ENCODE measurements around the gene IRF8.

The IRF8 gene

DNA sequence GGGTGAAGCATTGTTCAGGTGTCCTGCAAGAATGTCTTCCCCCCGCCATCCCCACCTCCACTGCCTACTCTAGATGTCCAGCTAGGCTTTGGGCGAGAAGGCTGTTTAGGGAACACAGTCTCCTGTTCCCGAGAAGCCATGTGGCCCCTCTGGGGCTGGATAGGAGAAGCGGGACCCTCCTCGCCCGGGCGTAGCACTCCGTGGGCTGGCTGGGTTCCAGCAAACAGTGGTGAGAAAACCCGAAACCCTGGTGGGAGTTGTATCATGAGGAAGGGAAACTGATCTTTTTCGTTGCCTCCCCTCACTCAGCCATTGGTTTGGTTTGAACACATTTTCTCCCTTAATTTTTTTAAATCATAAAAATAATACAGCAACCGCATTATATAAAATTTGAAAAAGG lies 56.6 kb downstream of the IRF8 start:
- DNase-seq (ENCODE audit: low read depth in 2 of 3, low spot score in 2 of 3) = no peak

DNA sequence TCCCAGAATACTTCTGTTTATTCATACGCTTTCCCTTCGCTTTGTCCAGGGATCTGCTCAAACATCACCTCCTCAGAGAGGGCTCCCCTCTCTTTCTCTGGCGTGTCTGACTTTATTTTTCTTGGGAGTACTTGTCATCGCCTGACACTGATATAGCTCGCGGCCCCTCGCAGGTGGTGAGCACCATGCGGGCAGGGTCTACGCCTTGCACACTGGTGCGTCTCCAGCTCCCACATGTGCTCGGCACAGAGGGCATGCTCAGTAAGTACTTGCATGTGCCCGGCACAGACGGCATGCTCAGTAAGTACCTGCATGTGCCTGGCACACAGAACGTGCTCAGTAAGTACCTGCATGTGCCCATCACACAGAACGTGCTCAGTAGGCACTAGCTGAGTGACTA lies 57.5 kb downstream of the IRF8 start:
- DNase-seq (ENCODE audit: low read depth in 2 of 3, low spot score in 2 of 3) = no peak

DNA sequence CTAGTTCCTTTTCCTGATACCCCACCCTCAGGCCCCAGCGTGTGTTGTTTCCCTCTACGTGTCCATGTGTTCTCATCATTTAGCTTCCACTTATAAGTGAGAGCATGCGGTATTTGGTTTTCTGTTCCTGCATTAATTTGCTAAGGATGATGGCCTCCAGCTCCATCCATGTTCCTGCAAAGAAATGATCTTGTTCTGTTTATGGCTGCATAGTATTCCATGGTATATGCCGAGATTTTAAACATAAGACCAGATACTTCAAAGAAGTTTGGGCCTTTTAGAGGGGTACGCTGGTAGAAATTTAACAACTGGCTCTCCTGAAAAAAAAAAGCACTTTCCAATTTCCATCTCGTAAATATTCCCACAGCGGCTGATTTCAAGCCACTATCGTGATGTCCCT lies 59.8 kb downstream of the IRF8 start:
- DNase-seq (ENCODE audit: low read depth in 2 of 3, low spot score in 2 of 3) = no peak

DNA sequence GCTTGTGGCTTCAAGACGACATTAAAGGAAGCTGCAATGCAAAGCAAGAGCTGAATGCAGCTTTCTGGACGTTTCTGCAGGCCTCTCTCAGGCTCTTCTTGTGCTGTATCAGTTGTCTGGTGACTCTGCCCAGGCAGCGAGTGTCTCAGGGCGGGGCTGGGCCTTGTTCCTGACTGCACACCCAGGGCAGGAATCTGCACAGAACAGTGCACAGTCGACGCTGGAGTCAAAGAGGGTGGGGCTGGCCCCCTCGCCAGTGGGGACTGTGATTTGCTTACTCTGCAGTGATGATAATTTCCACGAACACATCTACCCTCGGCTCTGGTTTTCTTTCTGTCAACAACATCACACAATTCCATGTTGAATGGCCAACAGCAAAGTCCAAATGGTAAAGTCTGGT lies 60.7 kb downstream of the IRF8 start:
- DNase-seq (ENCODE audit: low read depth in 2 of 3, low spot score in 2 of 3) = no peak

DNA sequence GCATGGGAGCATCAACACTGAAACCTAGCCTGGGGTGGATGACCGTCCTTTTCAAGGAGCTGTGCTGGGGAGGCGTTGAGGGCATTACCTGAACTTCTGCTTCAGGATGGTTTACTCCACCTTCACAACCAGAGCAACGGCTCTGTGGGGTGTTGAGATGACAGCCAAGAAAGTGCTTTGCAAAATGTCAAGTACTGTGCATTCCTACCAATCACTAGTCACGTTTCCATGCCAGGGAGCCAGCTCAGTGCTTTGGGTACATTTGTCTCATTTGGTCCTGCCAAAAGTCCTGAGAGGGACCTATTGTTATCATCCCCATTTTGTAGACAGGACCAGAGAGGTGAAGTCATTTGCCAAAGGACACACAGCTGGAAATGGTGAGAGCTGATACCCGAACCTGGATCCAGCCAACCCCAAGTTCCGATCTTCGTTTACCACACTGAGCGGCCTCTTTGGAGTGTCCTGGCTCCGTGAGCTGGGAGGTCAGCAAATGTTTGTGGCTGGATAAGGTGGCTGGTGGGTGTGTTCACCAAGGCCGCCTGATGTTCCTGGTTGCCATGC lies 61.6 kb downstream of the IRF8 start:
- DNase-seq (ENCODE audit: low read depth in 2 of 3, low spot score in 2 of 3) = no peak

DNA sequence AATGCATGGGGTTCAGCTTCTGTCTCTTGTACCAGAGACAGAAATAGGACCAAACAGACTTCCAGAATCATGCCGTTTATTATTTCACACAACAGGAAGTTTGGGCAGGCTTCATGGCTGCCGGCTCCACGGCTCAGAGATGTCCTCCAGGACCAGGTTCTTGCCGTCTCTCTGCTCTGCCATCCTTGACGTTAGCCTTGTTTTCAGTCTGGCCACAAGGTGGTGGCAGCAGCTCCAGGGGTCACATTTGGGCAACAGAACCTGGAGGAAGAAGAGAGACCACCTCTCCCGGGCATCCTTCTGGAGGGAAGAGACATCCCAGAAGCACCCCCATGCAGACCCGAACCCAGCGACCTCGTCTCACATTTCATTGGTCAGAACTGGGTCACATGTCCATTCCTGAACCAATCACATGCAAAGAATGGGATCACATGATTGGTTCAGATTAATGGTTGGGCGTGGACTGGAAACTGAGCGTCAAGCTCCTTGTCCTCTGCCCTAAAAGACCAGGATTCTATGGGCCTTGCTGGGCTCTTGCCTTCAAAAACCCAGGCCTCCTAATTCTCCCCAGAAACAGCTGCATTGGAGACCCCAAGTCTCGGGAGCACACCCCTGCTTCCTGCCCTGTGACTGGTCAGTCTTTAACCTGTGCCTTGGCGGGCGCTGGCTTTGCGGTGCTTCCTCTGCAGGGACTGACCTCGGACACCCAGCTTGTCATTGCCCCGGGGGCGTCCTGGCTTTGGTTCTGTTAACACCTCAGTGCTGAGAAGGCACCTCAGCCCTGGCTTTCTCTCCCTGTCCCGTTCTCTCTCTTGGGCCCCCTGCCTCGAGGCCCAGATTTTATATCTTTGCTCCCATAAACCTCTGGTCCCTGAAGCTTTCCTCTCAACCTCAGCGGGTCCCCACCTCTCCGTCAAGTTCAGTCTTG lies 63.3 kb downstream of the IRF8 start:
- no peak for DNase-seq (ENCODE audit: low read depth in 2 of 3, low spot score in 2 of 3)

DNA sequence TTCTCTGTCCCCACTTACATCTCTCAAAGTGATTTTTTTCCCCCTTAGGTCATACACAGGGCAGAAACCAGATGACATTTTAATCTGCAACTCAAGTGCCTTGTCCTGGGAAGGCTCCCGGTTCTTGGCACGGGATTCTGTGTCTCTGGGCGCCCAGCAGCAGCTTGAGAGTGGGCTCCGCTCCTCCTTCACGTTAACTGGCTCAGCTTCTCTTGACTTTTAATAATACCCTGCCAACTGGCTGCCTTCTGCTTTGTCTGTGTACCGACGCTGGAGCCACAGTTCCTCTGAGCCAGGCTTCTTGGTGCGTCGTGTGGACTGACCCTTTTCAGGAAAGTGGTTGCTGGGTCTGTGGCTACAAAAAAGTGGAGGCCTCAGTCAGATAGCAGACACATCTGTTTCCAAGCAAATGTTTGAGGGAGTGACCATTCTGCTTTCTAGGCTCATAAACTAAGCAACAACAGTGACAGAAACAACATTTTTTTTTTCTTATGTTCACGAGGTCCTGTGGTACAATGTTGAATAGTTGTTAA lies 64.9 kb downstream of the IRF8 start:
- no peak for DNase-seq (ENCODE audit: low read depth in 2 of 3, low spot score in 2 of 3)

DNA sequence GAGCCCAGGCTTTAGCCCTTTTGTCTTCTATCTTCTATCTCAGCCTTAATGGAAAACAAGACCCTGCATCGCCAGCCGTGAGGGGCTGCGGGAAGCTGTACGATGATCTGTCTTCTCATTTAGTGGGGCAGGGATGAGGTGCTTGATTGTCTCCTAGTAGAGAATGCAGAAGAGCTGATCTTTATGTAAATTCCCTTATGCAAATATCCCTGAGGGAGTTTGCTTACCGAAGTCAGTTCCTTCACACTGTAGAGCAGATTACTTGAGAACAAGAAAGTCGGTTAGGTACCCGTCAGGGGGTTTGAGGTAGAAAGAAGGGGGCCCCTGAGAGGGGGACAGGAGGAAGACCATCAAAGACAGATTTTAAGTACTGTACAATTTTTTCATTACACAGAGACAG lies 66.2 kb downstream of the IRF8 start:
- DNase-seq (ENCODE audit: low read depth in 2 of 3, low spot score in 2 of 3) = no peak

DNA sequence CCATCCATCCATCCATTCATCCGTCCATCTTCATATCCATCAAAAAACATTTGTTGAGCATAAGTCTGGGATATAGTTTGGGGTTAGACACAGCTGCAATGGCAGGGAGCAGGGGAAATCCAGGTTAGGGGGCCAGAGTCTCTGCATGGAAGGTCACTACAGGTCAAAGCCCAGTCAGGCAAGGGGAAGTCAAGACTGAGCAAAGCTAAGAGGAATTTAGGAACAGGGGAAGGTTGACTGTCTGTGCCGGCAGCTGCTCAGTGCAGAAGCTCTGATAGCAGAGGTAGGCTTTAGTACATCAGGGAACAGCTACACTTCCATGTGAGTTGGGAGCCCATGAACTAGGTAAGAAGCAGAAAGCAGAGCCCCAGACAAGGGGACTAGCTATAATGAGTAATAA lies 68.1 kb downstream of the IRF8 start:
- DNase-seq (ENCODE audit: low read depth in 2 of 3, low spot score in 2 of 3) = no peak

DNA sequence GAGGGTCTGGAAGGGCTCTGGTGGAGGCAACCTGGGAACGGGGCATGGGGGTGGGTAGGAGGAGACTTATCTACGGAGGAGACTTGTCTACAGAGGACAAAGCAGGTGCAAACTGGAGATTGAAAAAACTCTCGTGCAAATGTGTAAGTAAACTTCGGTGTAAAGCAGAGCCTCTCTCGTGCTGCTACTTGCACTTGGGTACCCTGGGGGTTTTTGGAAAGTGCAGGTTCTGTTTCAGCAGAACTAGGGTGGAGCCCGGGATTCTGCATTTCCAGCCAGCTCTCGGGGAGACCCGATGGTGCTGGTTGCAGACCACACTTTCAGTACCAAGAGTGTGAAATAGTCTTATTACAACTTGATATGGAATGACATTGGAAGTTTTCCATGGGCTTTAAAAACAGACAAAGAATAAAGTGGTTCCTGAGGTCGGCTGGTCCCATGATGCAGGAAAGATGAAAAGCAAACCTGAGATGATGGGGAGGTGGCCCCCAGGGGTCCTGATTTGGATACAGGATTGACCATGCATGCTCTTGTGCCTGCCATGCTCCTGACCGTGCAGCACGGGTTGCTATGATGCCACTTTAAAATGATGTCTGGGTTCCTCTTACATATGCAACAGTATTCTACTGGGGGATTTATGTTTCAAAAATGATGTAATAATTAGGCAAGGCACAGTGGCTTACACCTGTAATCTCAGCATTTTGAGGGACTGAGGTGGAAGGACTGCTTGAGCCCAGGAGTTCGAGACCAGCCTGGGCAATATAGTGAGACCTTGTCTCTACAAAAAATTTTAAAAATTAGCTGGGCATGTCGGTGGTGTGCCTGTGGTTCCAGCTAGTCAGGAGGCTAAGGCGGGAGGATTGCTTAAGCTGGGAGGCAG lies 69.3 kb downstream of the IRF8 start:
- no peak for DNase-seq (ENCODE audit: low read depth in 2 of 3, low spot score in 2 of 3)

DNA sequence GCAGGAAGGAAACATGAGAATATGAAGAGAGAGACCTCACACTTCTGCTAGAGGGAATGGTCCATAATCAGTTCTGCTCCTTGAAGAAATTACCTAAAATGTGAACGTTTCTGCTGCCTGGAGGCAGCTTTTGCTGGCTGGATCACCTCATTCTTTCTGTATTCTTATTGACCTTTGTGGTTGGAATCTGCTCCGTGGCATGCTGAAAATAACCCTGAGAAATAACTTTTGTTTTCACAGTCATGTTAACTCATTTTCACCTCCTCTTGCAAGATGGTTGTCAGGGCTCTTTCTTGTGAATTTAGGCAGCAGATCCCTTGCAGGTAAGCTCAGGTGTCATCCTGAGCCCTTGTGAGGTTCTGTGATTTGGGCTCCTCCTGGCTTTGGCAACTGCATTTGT lies 70.2 kb downstream of the IRF8 start:
- no peak for DNase-seq (ENCODE audit: low read depth in 2 of 3, low spot score in 2 of 3)

DNA sequence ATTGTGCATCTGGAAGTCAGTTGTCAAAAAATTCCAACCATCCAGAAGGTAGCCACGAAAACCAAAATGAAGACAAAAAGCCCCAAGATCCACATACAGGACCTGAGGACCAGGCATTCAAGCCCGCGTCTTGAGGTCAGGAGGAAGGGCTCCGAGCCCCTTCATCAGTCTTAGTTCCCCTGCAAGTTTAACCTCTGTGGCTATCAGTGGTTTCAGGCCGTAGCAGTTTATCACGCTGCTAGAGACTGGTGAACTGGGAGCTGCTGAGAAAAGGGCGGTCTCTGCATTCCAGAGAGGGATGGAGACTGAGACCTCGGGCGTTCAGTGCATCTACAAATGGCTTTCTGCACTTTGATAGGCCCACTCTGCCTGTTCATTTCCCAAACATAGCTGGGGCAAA lies 70.6 kb downstream of the IRF8 start:
- DNase-seq (ENCODE audit: low read depth in 2 of 3, low spot score in 2 of 3) = no peak

DNA sequence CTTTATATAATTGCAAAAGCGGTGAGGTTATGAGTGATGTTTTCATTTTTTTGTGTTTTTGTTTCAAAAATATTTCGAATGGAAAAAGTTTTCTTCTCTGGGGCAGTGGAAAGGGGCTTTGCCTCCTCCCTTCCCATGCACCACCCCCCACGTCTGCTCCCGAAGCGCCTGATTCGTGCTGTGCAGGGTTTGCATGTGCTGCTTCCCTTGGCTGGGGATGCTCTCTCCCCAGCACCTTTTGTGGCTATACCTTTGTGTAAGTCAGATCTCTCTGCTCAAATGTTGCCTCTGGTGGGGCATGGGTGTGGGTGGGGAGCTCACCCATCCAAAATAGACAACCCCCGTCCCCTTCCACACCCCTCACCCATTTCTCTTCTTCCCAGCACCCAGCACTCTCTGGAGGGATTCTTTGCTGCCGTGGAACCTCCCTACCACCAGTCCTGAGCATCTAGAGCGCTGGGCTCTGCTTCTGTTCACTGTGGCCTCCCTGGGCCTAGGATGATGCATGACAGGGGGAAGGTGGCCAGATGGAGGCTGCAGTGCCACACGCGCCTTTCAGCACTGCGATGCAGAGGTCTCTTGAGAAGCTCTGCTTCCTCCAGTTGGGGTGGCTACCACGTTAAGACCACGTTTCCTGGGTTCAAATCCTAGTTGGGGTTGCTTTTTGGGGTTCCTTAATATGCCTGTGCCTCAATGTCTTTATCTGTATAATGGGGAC lies 71.2 kb downstream of the IRF8 start:
- DNase-seq (ENCODE audit: low read depth in 2 of 3, low spot score in 2 of 3) = no peak

DNA sequence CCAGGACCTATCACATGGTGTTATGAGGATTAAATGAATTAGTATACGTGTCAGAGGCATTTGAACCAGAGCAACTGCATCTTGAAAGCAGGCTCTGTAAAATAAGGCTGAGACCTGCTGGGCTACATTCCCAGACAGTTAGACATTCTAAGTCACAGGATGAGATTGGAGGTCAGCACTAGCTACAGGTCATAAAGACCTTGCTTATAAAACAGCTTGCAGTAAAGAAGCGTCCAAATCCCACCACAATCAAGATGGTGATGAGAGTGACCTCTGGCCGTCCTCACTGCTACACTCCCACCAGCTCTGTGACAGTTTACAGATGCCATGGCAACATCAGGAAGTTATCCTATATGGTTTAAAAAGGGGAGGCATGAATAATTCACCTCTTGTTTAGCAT lies 71.8 kb downstream of the IRF8 start:
- no peak for DNase-seq (ENCODE audit: low read depth in 2 of 3, low spot score in 2 of 3)

Measured in activated CD8-positive, alpha-beta memory T cell treated with anti-CD3 and anti-CD28 coated beads for 48 hours (primary cell).